SIG-M5 treated with dmso at 0.1 percent for 504 hours (cell line): Measurements from ENCODE around the gene APBA3.

Experiments used
- DNase-seq: peaks from one replicate; lab custom pipeline; 2025; ENCODE audit not compliant: unreplicated experiment; lab: John Stamatoyannopoulos, UW

Gene APBA3, protein sequence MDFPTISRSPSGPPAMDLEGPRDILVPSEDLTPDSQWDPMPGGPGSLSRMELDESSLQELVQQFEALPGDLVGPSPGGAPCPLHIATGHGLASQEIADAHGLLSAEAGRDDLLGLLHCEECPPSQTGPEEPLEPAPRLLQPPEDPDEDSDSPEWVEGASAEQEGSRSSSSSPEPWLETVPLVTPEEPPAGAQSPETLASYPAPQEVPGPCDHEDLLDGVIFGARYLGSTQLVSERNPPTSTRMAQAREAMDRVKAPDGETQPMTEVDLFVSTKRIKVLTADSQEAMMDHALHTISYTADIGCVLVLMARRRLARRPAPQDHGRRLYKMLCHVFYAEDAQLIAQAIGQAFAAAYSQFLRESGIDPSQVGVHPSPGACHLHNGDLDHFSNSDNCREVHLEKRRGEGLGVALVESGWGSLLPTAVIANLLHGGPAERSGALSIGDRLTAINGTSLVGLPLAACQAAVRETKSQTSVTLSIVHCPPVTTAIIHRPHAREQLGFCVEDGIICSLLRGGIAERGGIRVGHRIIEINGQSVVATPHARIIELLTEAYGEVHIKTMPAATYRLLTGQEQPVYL

DNA sequence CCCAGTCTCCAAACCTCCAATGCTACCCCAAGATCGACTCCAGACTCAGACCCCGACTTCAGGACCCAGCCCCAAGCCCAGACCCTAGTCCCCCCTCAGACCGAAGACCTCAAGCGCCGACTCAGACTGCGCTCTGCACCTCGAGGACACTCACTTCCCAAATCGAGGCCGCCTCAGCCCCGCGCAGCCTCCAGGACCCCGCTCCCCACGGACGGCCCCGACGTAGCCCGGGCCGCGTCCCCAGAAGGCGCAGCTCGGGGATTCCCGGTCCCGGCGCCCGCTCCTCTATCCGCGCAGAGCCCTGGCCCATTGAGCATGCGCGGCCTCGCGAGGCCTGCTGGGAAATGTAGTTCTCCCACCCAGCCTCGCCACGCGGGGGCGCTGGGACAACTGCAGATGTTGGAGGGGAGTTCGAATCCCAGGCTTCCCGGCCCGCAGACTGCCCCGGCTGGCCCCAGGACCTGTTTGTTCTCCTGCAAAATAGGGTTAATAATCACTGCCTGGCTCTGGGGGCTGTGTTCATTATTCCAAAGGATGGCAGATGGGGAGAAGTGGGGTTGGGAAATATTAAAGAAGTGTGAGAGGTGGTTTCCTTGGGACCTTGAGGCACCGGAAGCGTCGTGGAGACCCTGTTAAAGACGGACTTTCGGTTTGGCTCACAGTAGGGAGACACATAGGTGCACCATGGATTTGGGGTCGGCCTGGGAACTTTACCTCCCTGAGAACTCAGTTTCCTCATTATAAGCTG is at the start of gene APBA3:
Gene APBA3 (minus strand): TSS at position 311 of the 748 bp plus-strand sequence. CDS start 1,428 bp downstream, outside the sequence.
- DNase-seq: peak; percentile 76

DNA sequence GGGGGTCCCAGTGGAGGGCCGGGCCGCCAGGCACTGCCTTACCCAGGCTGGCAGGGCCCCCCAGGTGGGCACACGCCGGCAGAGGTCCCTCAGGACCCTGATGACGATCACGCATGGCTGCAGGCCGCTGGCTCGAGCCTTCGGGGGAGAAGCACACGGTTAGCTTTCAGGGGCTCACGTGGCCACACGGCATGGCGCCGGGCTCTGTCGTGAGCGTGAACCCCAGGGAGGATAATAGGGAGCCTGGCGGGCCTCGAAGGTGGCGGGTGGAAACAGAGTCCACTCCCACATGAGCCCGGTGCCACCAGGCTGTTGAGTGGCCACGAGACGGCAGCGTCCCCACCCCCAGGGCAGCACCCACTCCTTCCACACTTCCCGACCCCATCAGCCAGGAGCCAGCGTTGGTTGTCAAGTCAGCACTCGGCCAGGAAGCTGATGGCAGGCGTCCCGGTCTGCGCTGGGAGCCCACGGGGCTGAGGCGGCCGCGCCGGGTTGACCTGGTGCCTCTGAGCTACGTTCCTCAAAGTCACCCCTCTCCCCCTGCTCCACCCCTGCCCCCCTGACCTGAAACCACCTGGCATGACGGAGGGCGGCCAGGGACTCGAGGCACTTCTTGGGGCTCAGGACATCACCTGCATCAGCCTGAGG is 49.3 kb upstream of the APBA3 start:
- no peak for DNase-seq

DNA sequence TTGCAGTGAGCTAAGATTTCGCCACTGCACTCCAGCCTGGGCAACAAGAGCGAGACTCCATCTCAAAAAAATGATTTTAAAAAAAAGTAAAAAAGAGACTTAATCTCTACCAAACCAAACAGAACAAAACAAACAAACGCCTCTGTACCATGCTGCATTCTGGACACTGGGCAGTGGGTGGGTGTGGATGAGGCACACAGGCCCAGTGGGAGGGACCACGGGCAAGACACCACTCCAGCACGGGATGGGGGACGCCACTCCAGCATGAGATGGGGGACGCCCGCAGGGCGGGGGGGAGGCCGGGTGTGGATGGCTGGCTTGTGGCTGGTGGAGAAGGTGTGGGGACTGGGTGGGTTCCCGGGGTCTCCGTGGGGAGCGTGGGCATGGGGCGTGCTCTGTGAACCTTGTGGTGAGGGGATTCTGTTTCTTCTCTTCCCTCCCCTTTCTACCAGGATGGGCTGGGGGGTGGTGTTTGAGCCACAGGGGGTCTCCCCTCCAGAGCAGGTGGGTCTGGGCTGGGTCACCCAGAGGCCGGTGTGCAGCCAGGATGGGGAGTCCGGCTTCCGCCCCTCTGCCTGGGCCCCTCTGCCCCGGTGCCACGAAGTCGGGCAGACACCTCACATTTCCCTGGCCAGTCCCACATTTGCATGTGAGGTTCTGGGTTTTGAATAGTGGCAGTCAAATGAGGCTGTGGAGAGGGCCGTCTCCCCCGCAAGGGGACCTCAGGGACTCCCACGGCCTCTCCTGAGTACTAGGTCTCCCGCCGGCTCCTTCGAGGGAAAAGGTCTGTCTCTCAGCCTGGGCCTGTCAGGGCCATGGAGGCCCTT is 48.6 kb upstream of the APBA3 start:
- no peak for DNase-seq

DNA sequence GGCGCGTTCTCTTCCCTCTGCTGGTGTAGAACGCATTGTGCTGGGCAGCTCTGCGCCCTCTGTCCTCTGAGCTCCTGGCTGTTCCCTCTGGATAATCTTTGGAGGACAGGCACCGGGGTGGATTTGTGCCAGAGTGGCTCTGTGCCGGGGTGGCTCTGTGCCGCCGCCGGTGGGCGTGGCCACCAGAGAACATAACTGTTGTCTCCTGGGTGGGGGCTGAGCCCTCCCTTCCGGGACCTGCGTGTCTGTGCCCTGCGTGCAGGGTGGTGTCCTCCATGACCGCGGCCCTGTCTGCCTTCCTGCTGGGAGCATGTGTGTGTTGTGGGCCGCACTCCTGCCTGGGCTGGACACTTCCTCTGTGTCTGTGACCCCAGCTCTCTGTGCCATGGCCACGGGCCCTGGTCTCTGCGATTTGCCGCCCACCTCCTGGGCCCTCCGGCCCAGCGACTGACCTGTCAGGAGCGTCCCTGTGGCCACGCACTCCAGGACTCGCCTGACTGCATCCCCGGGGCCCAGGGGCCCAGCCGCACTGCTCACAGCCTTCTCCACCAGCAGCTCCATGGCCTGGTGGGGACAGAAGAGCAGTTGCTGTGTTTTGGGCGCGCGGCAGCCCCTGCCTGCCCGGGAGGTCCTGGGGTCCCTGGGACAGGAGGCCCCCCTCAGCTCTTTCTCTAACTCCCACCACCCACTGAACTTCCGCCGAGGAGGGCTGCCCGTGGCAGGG is 47.1 kb upstream of the APBA3 start:
- no peak for DNase-seq

DNA sequence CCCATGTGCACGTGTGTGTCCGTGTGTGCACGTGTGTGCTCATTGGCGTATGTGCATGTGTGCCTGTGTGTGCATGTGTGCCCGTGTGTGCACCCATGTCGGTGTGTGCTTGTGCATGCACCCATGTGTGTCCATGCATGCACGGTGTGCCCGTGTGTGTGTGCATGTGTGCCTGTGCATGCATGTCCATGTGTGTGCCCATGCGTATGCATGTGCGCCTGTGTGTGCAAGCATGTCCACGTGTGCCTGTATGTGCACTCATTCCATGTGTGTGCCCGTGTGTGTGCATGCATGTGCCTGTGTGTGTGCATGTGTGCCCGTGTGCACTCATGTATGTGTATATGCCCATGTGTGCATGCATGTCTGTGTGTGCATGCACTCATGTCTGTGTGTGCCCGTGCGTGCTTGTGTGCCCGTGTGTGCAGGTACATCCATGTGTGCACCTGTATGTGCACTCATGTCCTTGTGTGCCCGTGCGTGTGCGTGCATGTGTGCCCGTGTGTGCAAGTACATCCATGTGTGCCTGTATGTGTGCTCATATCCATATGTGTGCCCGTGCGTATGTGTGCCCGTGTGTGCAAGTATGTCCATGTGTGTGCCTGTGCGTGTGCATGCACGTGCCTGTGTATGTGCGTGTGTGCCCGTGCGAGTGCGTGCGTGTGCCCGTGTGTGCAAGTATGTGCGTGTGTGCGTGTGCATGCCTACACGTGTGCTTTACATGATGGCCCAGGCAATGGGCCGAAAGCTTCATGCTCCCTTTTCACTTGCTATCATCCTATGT is 46.3 kb upstream of the APBA3 start:
- no peak for DNase-seq

DNA sequence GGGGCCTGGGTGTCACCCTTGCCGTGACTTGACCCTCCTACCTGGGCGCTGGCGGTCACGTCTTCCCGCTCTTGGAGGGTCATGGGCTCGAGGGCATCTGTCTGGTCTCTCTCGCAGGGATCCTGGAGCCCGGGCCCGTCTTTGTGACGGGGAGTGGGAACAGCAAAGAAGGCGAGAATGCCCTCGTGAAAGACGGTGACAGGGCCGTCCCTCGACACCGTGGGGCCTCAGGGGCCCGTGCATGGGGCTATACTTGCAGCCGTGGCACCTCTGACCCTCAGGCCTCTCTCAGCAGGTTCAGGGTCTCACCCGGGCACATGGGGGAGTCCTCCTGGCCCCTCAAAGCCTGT is 45.6 kb upstream of the APBA3 start:
- no peak for DNase-seq

DNA sequence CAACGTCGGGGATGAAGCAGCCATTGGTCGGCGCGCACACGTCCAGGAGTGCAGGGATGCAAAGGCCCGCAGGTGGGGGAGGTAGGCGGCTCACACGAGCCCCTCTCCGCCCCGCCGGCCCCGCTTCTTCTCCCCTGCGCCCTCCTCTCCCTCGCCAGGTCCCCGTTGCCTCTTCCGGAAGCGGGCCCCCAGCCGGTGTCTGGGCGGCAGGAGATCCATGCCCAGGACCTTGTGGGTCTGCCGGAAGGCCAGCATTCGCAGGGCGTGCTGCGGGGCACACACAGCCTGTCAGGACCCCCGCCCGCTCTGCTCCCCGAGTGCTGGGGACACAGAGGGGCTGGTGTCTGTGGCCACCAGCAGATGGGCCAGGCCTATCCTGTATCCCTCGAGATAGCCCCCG is 44.4 kb upstream of the APBA3 start:
- no peak for DNase-seq

DNA sequence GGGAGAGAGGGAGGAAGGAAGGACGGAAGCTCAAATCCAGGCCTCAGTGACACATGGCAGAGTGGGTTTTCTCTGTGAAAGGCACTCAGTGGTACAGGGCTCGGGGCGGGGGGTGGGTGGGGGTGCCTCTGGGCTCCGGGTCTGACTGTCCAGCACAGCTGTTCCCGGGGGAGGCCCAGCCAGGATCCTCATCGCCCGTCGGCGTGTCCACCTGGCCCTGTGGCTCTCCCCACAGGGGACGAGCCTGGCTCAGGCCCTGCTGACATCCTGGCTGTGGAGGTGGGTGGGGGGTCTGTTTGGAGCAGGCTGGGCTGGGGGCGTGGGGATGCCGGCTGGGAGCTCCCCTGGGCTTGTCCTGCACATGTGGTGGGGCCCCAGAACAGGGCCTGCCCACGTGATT is 42.9 kb upstream of the APBA3 start:
- no peak for DNase-seq

DNA sequence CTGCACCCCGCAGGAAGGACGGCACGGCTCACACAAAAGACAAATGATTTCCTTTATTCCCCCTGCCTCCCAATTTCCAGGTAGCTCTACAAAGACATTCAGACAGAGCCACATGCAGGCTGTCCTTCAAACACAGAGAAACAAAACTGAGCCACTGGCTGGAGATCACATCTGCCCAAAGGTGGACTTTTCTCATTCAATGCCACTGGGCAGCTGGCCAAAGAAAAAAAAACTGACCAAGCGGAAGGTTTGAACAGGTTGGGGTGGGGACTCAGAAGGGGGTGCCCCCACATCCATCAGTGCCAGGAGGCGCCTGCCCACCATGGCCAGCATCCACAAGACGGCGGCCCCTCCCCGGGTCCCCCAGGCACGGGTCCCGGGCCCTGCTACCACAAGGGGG is 42.5 kb upstream of the APBA3 start:
- DNase-seq: no peak

DNA sequence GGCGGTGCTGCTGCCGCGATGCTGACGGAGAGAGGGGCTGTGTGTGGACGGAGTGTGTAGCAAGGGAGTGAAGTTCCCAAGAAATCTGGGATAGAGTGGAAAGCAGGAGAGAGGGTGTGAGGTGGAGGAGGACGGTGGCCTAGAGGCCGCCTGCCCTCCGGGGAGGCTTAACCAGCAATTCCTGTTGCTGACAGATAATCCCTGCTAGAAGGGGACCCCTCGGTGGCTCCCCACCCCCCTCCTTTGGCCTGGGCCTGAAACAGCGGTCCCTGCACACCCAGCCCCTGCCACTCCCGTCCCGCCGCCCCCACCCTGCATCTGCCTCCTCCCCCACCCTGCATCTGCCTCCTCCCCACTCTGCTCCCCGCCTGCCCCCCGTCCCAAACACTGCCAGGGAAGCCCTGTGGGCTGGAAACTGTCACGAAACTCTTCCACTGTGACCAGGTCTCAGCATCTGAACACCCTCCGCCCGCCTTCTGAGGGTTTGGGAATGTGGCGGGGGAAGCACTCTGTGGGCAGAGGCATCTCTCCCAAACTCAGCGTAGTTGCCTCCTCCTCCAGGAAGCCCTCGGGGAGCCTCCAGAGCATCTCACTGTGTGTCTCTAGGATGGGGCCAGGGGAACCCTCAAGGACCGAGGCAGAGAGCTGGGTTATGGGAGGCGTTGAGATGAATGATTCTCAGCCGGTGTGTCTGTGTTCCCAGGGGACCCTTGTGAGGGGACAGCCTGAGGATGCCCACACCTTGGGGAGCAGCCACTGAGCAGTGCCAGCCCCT is 41.8 kb upstream of the APBA3 start:
- no peak for DNase-seq

DNA sequence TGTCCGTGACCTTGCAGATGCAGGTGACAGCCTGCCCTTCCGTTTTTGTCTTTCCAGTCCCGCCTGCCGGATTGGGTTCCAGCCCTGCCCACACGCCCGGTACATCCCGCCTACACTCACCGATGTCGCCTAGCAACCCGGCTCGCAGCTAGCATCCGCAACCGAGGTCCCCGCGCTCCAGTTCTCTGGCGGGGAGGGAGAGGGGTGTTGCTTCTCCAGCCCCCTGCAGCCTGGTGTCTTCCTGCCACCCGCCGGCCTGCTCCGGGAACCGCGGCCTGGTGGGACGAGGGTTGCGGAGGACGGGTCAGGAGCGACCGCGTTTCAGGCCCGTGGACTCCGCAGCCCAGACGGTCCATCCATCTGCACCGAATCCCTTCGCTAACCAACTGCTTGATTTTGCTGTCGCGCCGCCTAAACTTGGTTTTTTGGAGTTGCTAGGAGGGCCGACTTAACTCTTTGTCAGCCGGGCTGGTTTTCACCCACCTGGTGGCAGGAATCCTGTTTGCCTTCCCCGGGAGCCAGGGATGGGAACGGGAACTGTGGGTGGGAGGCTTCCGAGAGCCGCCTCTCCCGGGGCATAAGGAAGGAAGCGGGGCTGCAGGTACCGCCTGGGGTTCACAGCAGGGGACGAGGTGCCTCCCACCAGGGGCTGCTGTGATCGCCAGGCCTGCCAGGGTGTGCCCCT is 40.1 kb upstream of the APBA3 start:
- no peak for DNase-seq

DNA sequence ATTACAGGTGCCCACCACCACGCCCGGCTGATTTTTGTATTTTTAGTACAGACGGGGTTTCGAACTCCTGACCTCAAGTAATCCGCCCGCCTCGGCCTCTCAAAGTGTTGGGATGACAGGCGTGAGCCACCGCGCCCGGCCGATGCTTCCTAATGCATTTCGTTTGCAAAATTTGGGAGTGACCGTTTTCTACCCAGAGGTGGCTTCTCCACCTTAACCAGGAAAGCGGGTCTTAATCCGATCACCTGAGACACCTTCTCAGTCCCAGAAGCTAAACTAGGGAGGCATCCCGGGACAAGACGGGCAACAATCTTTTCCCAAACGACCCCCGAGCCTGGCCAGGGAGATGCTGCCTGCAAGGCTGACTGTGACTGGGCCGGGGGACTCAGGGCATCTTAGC is 39.5 kb upstream of the APBA3 start:
- no peak for DNase-seq

DNA sequence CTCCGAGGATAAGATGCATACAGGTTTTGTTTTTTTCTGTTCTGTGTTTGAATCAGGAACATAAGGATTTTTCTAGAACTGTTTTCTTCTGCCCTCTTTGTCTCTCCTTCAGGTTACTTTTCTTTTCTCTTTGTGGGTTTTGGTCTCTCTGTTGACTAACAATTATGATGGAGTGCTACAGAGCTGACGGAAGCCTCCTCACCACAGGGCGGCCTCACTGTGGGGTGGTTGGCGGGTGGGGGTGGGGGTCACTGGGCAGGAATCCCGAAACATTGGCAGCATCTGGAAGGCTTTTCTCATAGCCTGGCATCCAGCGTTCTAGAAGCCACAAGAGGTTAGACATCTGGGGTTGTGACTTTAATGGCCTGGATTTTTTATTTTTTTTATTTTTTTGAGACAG is 36.6 kb upstream of the APBA3 start:
- no peak for DNase-seq

DNA sequence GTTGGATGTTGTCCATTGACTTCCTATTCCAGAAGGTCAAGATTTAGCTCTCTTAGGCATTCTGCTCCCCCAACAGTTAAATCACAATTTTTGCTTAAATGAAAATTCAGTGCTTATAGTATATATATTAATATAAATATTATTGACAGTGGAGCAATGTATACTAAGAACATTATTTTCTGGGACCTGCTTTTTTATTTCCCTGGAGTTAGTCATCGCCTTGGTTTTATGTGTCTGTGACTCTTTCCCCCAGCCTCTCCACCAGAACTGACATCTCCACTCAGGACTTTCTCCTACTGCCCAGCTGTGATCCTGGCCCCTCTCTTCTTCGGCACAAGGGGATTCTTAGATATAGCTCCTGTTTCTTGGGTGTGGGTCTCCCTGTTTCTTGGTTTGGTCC is 34.9 kb upstream of the APBA3 start:
- DNase-seq: no peak

DNA sequence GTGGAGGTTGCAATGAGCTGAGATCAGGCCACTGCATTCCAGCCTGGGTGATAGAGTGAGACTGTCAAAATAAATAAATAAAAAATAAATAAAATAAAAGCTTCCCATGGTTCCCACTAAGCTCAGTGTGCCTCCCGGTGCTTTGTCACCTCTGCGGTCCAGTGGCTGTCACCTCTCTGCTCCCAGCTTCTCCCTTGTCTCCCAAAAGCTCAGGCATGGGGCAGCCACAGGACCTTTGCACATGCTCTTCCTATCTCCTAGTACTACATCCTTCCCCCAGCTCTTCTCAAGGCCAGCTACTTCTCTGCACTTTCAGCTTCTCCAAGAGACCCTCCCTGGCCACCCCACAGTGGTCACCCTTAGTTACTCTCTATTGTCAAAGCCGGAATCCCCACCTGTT is 32.3 kb upstream of the APBA3 start:
- DNase-seq: no peak

DNA sequence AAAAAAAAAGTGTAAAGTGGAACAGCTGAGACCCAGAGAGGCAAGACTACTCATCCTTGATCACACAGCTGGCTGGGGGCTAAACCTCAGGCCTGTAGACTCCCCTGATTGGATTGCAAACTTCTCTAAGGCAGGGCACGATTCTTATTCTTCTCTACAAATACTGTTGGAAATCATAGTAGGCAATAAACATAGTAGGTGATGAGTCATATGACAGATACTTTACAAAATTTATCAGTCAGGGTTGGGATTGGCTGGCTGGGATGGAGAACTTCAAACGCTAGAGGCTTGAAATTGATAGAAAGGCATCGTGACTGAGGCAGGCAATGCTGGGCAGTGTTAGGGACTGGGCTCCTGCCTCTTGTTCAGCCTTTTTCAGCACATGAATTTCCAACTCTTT is 30.6 kb upstream of the APBA3 start:
- DNase-seq: no peak

DNA sequence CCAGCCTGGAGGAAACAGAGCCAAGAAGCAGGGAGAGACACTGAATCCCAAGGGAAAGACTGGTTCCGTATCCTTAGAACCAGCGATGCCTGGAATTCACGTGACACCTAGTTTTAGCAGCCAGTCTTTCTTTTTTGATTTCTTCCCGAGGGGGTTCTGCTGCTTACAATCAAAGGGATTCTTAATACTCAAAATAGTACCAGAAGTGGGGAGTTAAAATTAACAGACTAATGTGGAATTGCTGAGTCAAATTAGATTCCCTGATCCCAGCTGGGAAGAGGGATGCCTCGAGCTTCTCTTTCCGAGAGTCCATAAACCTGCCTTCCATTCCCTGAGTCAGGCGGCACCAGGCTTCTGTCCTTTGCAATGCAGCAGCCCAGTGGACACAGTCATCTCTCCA is 29.4 kb upstream of the APBA3 start:
- DNase-seq: no peak

DNA sequence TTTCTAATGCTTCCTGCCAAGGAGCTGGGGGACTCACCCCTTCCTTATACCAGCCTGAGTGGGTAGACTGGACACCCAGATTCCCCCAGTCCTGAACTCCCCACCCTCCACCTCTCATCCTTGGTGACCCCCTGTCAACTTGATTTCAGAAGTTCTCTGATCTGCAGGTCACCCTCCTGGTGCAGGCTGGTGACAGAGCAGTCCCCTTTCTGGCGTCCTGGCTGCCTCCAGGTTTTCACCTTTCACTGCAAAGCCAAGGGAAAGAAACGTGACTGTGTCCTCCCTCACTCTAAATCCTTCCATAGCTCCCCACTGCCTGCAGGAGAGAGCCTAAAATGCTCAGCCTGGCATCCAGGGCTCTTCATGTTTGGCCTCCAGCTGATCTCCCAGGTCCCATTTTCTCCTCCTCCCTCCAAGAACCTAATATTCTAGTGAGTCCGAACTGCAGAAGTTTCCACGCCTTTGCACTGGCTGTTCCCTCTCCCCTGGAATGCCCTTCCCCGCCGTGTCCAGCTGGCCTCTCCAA is 28.8 kb upstream of the APBA3 start:
- no peak for DNase-seq
